IPS-NIHi11 (cell line): ENCODE data around the gene USP24.
A peak's percentile ranks its signal among the peaks of the same experiment; 100 is the strongest.

Experiments
- DNase-seq: peaks from one replicate; pipeline ENCODE4 v3.0.0; 2012; ENCODE audit warnings: mixed read lengths, low spot score

USP24 gene

GRCh38 chr1:55155522-55155921, 59.6 kb downstream of the USP24 start:
- peak; percentile 41 for DNase-seq

- DNase-seq, result no peak
Observed at GRCh38 chr1:55154616-55155015, 60.5 kb downstream of the USP24 start.

- DNase-seq, result no peak
Observed at GRCh38 chr1:55153031-55153430, 62.1 kb downstream of the USP24 start.

- no peak for DNase-seq
Observed at GRCh38 chr1:55150880-55151588, 64.1 kb downstream of the USP24 start.

- DNase-seq, result no peak
Observed at GRCh38 chr1:55148676-55149075, 66.5 kb downstream of the USP24 start.

- no peak for DNase-seq
Observed at GRCh38 chr1:55147524-55147923, 67.6 kb downstream of the USP24 start.

- no peak for DNase-seq
Observed at GRCh38 chr1:55146781-55147180, 68.4 kb downstream of the USP24 start.

- DNase-seq, result no peak
Observed at GRCh38 chr1:55144886-55145285, 70.3 kb downstream of the USP24 start.

- DNase-seq, result peak; percentile 31
Observed at GRCh38 chr1:55143684-55144083, 71.5 kb downstream of the USP24 start.

GRCh38 chr1:55141295-55141893, 73.8 kb downstream of the USP24 start:
- DNase-seq, result no peak

GRCh38 chr1:55140546-55140983, 74.6 kb downstream of the USP24 start:
- DNase-seq, result peak; percentile 70

- no peak for DNase-seq
Observed at GRCh38 chr1:55140137-55140536, 75.0 kb downstream of the USP24 start.

GRCh38 chr1:55138823-55139222, 76.3 kb downstream of the USP24 start:
- DNase-seq, result no peak

- DNase-seq, result no peak
Observed at GRCh38 chr1:55134152-55134808, 80.9 kb downstream of the USP24 start.

GRCh38 chr1:55131801-55132200, 83.4 kb downstream of the USP24 start:
- DNase-seq, result no peak

GRCh38 chr1:55131218-55131617, 83.9 kb downstream of the USP24 start:
- no peak for DNase-seq

GRCh38 chr1:55129194-55129728, 85.9 kb downstream of the USP24 start:
- DNase-seq, result no peak

- DNase-seq, result no peak
Observed at GRCh38 chr1:55128418-55128995, 86.7 kb downstream of the USP24 start.

- DNase-seq, result no peak
Observed at GRCh38 chr1:55127827-55128343, 87.3 kb downstream of the USP24 start.

- DNase-seq, result no peak
Observed at GRCh38 chr1:55124470-55124869, 90.7 kb downstream of the USP24 start.

GRCh38 chr1:55120538-55120937, 94.6 kb downstream of the USP24 start:
- no peak for DNase-seq

- no peak for DNase-seq
Observed at GRCh38 chr1:55118651-55119329, 96.4 kb downstream of the USP24 start.
